Natural killer cell (primary cell): ENCODE data around the gene TRIM36. TPM values are rescaled to one million over a fixed set of nuclear protein-coding genes. Genes with fewer than 3 reads are reported as not detected.

Source experiments
- ATAC-seq, 3 donors: fragments of 150-1000 bp in 2 of 3; fragments of 200-7000 bp in 1 of 3; cut with Tn5 transposase; 1 replicate in 1 of 3; 2 replicates in 2 of 3; pipeline ENCODE4 v1.10.0; 2021; ENCODE audit warnings: mild to moderate bottlenecking in 2 of 3, moderate library complexity in 2 of 3
- DNase-seq, 2 donors: peaks; one replicate each; pipeline versions ENCODE4 v3.0.0 to v3.0.0-alpha.2; 2013 to 2021; ENCODE audit warnings: mixed read lengths in 1 of 2
- H3K27ac ChIP-seq: one replicate; pipeline ENCODE4 v1.5.1; 2013; ENCODE audit warnings: mild to moderate bottlenecking, low read length
- H3K27me3 ChIP-seq: one replicate; pipeline ENCODE4 v1.6.1; 2013; ENCODE audit warnings: low read length; ENCODE audit not compliant: control insufficient read depth, insufficient read depth
- H3K36me3 ChIP-seq: one replicate; pipeline ENCODE4 v1.6.1; 2013; ENCODE audit warnings: low read length; ENCODE audit not compliant: control insufficient read depth, insufficient read depth
- H3K4me1 ChIP-seq: one replicate; pipeline ENCODE4 v1.6.1; 2013; ENCODE audit warnings: low read length; ENCODE audit not compliant: control insufficient read depth, insufficient read depth
- H3K4me3 ChIP-seq: one replicate; pipeline ENCODE4 v1.5.1; 2013; ENCODE audit warnings: low read length
- H3K9me3 ChIP-seq: one replicate; pipeline ENCODE4 v1.6.1; 2013; ENCODE audit warnings: low read length; ENCODE audit not compliant: control insufficient read depth, insufficient read depth
- H3K27ac Mint-ChIP-seq, 2 donors: one replicate each; pipeline ENCODE4 v1.8.0; 2022; ENCODE audit warnings: mild to moderate bottlenecking in 2 of 2, mixed read lengths in 2 of 2, moderate library complexity in 1 of 2
- H3K27me3 Mint-ChIP-seq, 2 donors: one replicate each; pipeline ENCODE4 v1.8.0; 2022; ENCODE audit warnings: low read depth in 2 of 2, mixed read lengths in 2 of 2
- H3K36me3 Mint-ChIP-seq: one replicate; pipeline ENCODE4 v1.8.0; 2022; ENCODE audit warnings: mixed read lengths
- H3K4me1 Mint-ChIP-seq, 2 donors: one replicate each; pipeline ENCODE4 v1.8.0; 2022; ENCODE audit warnings: mixed read lengths in 2 of 2
- H3K4me3 Mint-ChIP-seq: one replicate; pipeline ENCODE4 v1.8.0; 2022; ENCODE audit warnings: mild to moderate bottlenecking, moderate library complexity, mixed read lengths
- H3K9me3 Mint-ChIP-seq, 2 donors: one replicate each; pipeline ENCODE4 v1.8.0; 2022; ENCODE audit warnings: mixed read lengths in 2 of 2
- WGBS: methylation state at CpG from one replicate; pipeline ENCODE4 v1.1.7; 2013; ENCODE audit warnings: missing lambda C conversion rate; ENCODE audit not compliant: insufficient coverage; 5-methylcytosine and 5-hydroxymethylcytosine counted together
- intact Hi-C: fragments of 100-400 bp; cut with micrococcal nuclease; formaldehyde crosslinking; loops from one replicate; pipeline ENCODE4 v1.14.2; 2022
- total RNA-seq, 4 donors: library from RNA; stranded (reverse); fragments of 120-200 nt in 1 of 4; gene quantifications; one replicate each; pipeline versions ENCODE4 v1.2.3 to v1.2.4, GENCODE V29; 2013 to 2022
- TF ChIP-seq, protein P1 (sequence below): fragments of 200-600 bp; IDR thresholded peaks from one replicate; pipeline ENCODE4 v1.8.0; 2022; ENCODE audit warnings: antibody characterized with exemption

The TRIM36 gene
- total RNA-seq, 3 donors from 2014 or later (not counting 1 experiment from before 2014, with no cell fraction given), result 0.25 to 1.2 (median 0.38) TPM

- no peak for DNase-seq
- Histone ChIP-seq H3K9me3 (no peaks in the 10 kb centered on the region), H3K4me1 (no peaks in the 10 kb centered on the region), H3K27ac (no peak overlapping the region), H3K4me3 (no peak overlapping the region), H3K27me3 (no peaks in the 10 kb centered on the region), H3K36me3 (no peaks in the 10 kb centered on the region)
- TF ChIP-seq, protein P1, sequence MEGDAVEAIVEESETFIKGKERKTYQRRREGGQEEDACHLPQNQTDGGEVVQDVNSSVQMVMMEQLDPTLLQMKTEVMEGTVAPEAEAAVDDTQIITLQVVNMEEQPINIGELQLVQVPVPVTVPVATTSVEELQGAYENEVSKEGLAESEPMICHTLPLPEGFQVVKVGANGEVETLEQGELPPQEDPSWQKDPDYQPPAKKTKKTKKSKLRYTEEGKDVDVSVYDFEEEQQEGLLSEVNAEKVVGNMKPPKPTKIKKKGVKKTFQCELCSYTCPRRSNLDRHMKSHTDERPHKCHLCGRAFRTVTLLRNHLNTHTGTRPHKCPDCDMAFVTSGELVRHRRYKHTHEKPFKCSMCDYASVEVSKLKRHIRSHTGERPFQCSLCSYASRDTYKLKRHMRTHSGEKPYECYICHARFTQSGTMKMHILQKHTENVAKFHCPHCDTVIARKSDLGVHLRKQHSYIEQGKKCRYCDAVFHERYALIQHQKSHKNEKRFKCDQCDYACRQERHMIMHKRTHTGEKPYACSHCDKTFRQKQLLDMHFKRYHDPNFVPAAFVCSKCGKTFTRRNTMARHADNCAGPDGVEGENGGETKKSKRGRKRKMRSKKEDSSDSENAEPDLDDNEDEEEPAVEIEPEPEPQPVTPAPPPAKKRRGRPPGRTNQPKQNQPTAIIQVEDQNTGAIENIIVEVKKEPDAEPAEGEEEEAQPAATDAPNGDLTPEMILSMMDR, result no peak
- Mint-ChIP-seq H3K36me3 (no peaks in the 10 kb centered on the region), H3K27me3 (peaks cover 15 to 46% of the 10 kb centered on the region in 2 donors), H3K4me3 (no peak overlapping the region), H3K4me1 (no peaks in the 10 kb centered on the region), H3K27ac (no peak overlapping the region), H3K9me3 (no peaks in the 10 kb centered on the region)
- intact Hi-C loops, result no loop called here
- 88% methylated on average over 7 of the region's 7 CpGs for WGBS
- no peak for ATAC-seq
These were observed 85.4 kb downstream of the TRIM36 start for GRCh38 chr5:115084246-115084793.

GRCh38 chr5:115079924-115080623 lies 89.6 kb downstream of the TRIM36 start:
- Mint-ChIP-seq H3K27ac (no peak overlapping the region), H3K27me3 (peaks cover 5 to 31% of the 10 kb centered on the region in 2 donors), H3K4me3 (no peak overlapping the region), H3K9me3 (no peaks in the 10 kb centered on the region), H3K36me3 (no peaks in the 10 kb centered on the region), H3K4me1 (no peaks in the 10 kb centered on the region)
- H3K36me3 ChIP-seq, result no peaks in the 10 kb centered on the region
- TF ChIP-seq, protein P1, result no peak
- DNase-seq (no peak), ATAC-seq (no peak)
- 95% methylated on average over 2 of the region's 2 CpGs for WGBS
- H3K27ac ChIP-seq, result no peak overlapping the region
- H3K4me3 ChIP-seq, result no peak overlapping the region
- no peaks in the 10 kb centered on the region for H3K9me3 ChIP-seq
- intact Hi-C loops, result no loop called here
- no peaks in the 10 kb centered on the region for H3K27me3 ChIP-seq
- H3K4me1 ChIP-seq, result no peaks in the 10 kb centered on the region

Other genes starting within 250 kb of the TRIM36 start
- gene PGGT1B, start 93.0 kb upstream of the TRIM36 start, total RNA-seq, result 10 to 100 TPM; 39.5 to 60.1 (median 46.1) TPM
- 1 to 10 TPM; 2.5 to 3.7 (median 3.1) TPM for gene CCDC112, start 126.7 kb upstream of the TRIM36 start, total RNA-seq